Hepatocyte (in vitro differentiated cells): Measurements from ENCODE around the gene LRRC52.

Source experiments
- CTCF ChIP-seq: fragments of 200-600 bp; sonication (generic); IDR thresholded peaks from 2 replicates; pipeline ENCODE4 v1.5.1; 2016; ENCODE audit warnings: antibody characterized with exemption, mild to moderate bottlenecking; ENCODE audit not compliant: poor library complexity
- EZH2 ChIP-seq: fragments of 200-600 bp; sonication (generic); IDR thresholded peaks from 2 replicates; pipeline ENCODE4 v1.6.1; 2016; ENCODE audit warnings: antibody characterized with exemption, mild to moderate bottlenecking, borderline replicate concordance
- EZH2phosphoT487 ChIP-seq: fragments of 200-600 bp; sonication (generic); IDR thresholded peaks from one replicate; pipeline ENCODE4 v1.6.1; 2018; ENCODE audit warnings: antibody characterized with exemption, mild to moderate bottlenecking, low read depth, moderate library complexity; ENCODE audit not compliant: unreplicated experiment, severe bottlenecking

GRCh38 chr1:165564561-165564960 is 20.8 kb downstream of the LRRC52 start:
- TF ChIP-seq CTCF (no peak), EZH2 (no peak), EZH2phosphoT487 (no peak)
